HEK293T (cell line): Measurements from ENCODE around the gene LRRC71.

ENCODE experiments used
- ARNT ChIP-seq: fragments of 450-650 bp; IDR thresholded peaks from 2 replicates; pipeline ENCODE4 v1.6.1; 2017; ENCODE audit warnings: mild to moderate bottlenecking
- BHLHE40 ChIP-seq: fragments of 450-650 bp; IDR thresholded peaks from 2 replicates; pipeline ENCODE4 v1.6.1; 2016; ENCODE audit warnings: mild to moderate bottlenecking, moderate library complexity, borderline replicate concordance
- CTBP1 ChIP-seq: fragments of 450-650 bp; IDR thresholded peaks from 2 replicates; pipeline ENCODE4 v1.6.1; 2016; ENCODE audit warnings: borderline replicate concordance
- FOXK2 ChIP-seq: fragments of 450-650 bp; IDR thresholded peaks from 2 replicates; pipeline ENCODE4 v1.6.1; 2016; ENCODE audit warnings: mild to moderate bottlenecking
- FOXM1 ChIP-seq: fragments of 450-650 bp; IDR thresholded peaks from 2 replicates; pipeline ENCODE4 v1.6.1; 2017; ENCODE audit warnings: mild to moderate bottlenecking, borderline replicate concordance
- L3MBTL2 ChIP-seq: fragments of 450-650 bp; conservative IDR thresholded peaks from 2 replicates; pipeline ENCODE4 v1.6.1; 2016; ENCODE audit warnings: mild to moderate bottlenecking
- NFRKB ChIP-seq: fragments of 450-650 bp; IDR thresholded peaks from 2 replicates; pipeline ENCODE4 v1.6.1; 2016; ENCODE audit warnings: mild to moderate bottlenecking, moderate library complexity
- SP1 ChIP-seq: fragments of 450-650 bp; IDR thresholded peaks from 2 replicates; pipeline ENCODE4 v1.6.1; 2017
- TF ChIP-seq, protein P1 (sequence below): fragments of 450-650 bp; IDR thresholded peaks from 2 replicates; pipeline ENCODE4 v1.6.1; 2016

DNA sequence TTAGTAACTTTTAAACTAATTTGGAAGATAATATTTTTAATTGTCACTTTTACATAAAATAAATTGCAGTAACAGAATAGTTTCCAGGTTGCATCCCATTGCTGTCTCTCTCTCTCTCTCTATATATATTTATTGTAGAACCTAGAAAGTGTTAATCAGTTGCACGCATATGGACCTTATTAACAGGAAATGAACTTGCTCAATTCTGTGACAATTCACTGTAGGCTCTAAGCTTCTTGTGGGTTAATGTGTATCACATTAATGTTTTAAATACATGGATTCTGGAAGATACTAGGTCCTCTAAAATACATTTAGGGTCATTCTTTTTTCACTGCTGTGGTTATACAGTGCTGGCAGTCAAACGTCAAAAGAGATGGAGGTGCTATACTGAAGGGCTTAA, 33.1 kb downstream of the LRRC71 start:
- TF ChIP-seq BHLHE40 (no peak), FOXM1 (no peak), ARNT (no peak), NFRKB (no peak), L3MBTL2 (no peak), CTBP1 (no peak), SP1 (no peak), FOXK2 (no peak)
- TF ChIP-seq, protein P1, sequence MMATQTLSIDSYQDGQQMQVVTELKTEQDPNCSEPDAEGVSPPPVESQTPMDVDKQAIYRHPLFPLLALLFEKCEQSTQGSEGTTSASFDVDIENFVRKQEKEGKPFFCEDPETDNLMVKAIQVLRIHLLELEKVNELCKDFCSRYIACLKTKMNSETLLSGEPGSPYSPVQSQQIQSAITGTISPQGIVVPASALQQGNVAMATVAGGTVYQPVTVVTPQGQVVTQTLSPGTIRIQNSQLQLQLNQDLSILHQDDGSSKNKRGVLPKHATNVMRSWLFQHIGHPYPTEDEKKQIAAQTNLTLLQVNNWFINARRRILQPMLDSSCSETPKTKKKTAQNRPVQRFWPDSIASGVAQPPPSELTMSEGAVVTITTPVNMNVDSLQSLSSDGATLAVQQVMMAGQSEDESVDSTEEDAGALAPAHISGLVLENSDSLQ, result no peak
